Stimulated activated naive B cell treated with anti-CD40 and anti-IgM and Interleukin-4, amounts not matched to agents 10 μg/mL and 1 μg/mL and 100 μg/mL, for 72 hours (primary cell): ENCODE results near the gene KRTAP5-10.
"Not testable (repeated sequence)": the region's sequence is repeated elsewhere in the genome, so short reads cannot be mapped to it uniquely, and the experiment has no call there.

Experiments used
- ATAC-seq, 2 donors: fragments of 150-1000 bp; cut with Tn5 transposase; replicated peaks; 2 replicates each; pipeline ENCODE4 v1.10.0; 2021; ENCODE audit warnings: moderate library complexity in 1 of 2
- DNase-seq: peaks from one replicate; pipeline ENCODE4 v3.0.0; 2021
- H3K27ac Mint-ChIP-seq: one replicate; pipeline ENCODE4 v1.8.0; 2022; ENCODE audit warnings: mild to moderate bottlenecking, mixed read lengths
- H3K27me3 Mint-ChIP-seq, 2 donors: one replicate each; pipeline ENCODE4 v1.8.0; 2022; ENCODE audit warnings: mixed read lengths in 2 of 2
- H3K36me3 Mint-ChIP-seq, 2 donors: one replicate each; pipeline ENCODE4 v1.8.0; 2022; ENCODE audit warnings: mixed read lengths in 2 of 2, mild to moderate bottlenecking in 1 of 2
- H3K4me1 Mint-ChIP-seq, 2 donors: one replicate each; pipeline ENCODE4 v1.8.0; 2022; ENCODE audit warnings: mixed read lengths in 2 of 2, mild to moderate bottlenecking in 1 of 2
- H3K4me3 Mint-ChIP-seq, 2 donors: one replicate each; pipeline ENCODE4 v1.8.0; 2022; ENCODE audit warnings: mild to moderate bottlenecking in 2 of 2, mixed read lengths in 2 of 2, moderate library complexity in 1 of 2
- H3K9me3 Mint-ChIP-seq, 2 donors: one replicate each; pipeline ENCODE4 v1.8.0; 2022; ENCODE audit warnings: mixed read lengths in 2 of 2, mild to moderate bottlenecking in 1 of 2

The KRTAP5-10 gene

GRCh38 chr11:71551711-71552110, 13.7 kb upstream of the KRTAP5-10 start:
- H3K4me3 Mint-ChIP-seq, result no peak overlapping the region
- H3K27ac Mint-ChIP-seq, result no peak overlapping the region
- H3K27me3 Mint-ChIP-seq, result peaks cover 19 to 26% of the 10 kb centered on the region in 2 donors
- ATAC-seq (peak; percentile 82 to 90), DNase-seq (no peak)
- H3K36me3 Mint-ChIP-seq, result peaks cover 0 to 4% of the 10 kb centered on the region in 2 donors
- peaks cover 21 to 30% of the 10 kb centered on the region in 2 donors for H3K4me1 Mint-ChIP-seq
- peaks cover 0 to 2% of the 10 kb centered on the region in 2 donors for H3K9me3 Mint-ChIP-seq

GRCh38 chr11:71554996-71555395, 10.4 kb upstream of the KRTAP5-10 start:
- Mint-ChIP-seq H3K9me3 (no peaks in the 10 kb centered on the region), H3K4me3 (no peak overlapping the region), H3K27me3 (peaks cover 0 to 6% of the 10 kb centered on the region in 2 donors), H3K4me1 (peaks cover 14 to 24% of the 10 kb centered on the region in 2 donors), H3K27ac (no peak overlapping the region), H3K36me3 (no peaks in the 10 kb centered on the region)
- ATAC-seq (no peak), DNase-seq (no peak)

GRCh38 chr11:71555508-71555907, 9.9 kb upstream of the KRTAP5-10 start:
- peaks cover 9 to 18% of the 10 kb centered on the region in 2 donors for H3K4me1 Mint-ChIP-seq
- no peaks in the 10 kb centered on the region for H3K9me3 Mint-ChIP-seq
- peaks cover 0 to 9% of the 10 kb centered on the region in 2 donors for H3K27me3 Mint-ChIP-seq
- no peak overlapping the region for H3K27ac Mint-ChIP-seq
- no peak for DNase-seq
- no peaks in the 10 kb centered on the region for H3K36me3 Mint-ChIP-seq
- no peak overlapping the region for H3K4me3 Mint-ChIP-seq
- no peak for ATAC-seq

GRCh38 chr11:71556018-71556417, 9.3 kb upstream of the KRTAP5-10 start:
- ATAC-seq (no peak), DNase-seq (no peak)
- no peaks in the 10 kb centered on the region for H3K36me3 Mint-ChIP-seq
- H3K9me3 Mint-ChIP-seq, result peaks cover 0 to 2% of the 10 kb centered on the region in 2 donors
- H3K27me3 Mint-ChIP-seq, result peaks cover 3 to 14% of the 10 kb centered on the region in 2 donors
- no peak overlapping the region for H3K27ac Mint-ChIP-seq
- H3K4me3 Mint-ChIP-seq, result no peak overlapping the region
- H3K4me1 Mint-ChIP-seq, result peaks cover 8 to 14% of the 10 kb centered on the region in 2 donors

- peaks cover 0 to 2% of the 10 kb centered on the region in 2 donors for H3K9me3 Mint-ChIP-seq
- ATAC-seq, result no peak
- DNase-seq, result no peak
- no peak overlapping the region for H3K4me3 Mint-ChIP-seq
- H3K27me3 Mint-ChIP-seq, result peaks cover 11 to 22% of the 10 kb centered on the region in 2 donors
- H3K36me3 Mint-ChIP-seq, result no peaks in the 10 kb centered on the region
- H3K4me1 Mint-ChIP-seq, result peaks cover 0 to 2% of the 10 kb centered on the region in 2 donors
- H3K27ac Mint-ChIP-seq, result no peak overlapping the region
Measured at GRCh38 chr11:71557257-71557656, 8.1 kb upstream of the KRTAP5-10 start.

- Mint-ChIP-seq H3K36me3 (no peaks in the 10 kb centered on the region), H3K4me1 (peaks cover 7% of the 10 kb centered on the region in 2 donors), H3K4me3 (no peak overlapping the region), H3K27ac (no peak overlapping the region), H3K9me3 (peaks cover 0 to 2% of the 10 kb centered on the region in 2 donors), H3K27me3 (peaks cover 22 to 31% of the 10 kb centered on the region in 2 donors)
- DNase-seq (no peak), ATAC-seq (no peak)
Measured at GRCh38 chr11:71558996-71559395, 6.4 kb upstream of the KRTAP5-10 start.

- no peak overlapping the region for H3K27ac Mint-ChIP-seq
- no peak for ATAC-seq
- H3K9me3 Mint-ChIP-seq, result peaks cover 0 to 2% of the 10 kb centered on the region in 2 donors
- H3K27me3 Mint-ChIP-seq, result peaks cover 39 to 50% of the 10 kb centered on the region in 2 donors
- no peak overlapping the region for H3K4me3 Mint-ChIP-seq
- peaks cover 7% of the 10 kb centered on the region in 2 donors for H3K4me1 Mint-ChIP-seq
- no peaks in the 10 kb centered on the region for H3K36me3 Mint-ChIP-seq
- no peak for DNase-seq
Measured at GRCh38 chr11:71562120-71562519, 3.2 kb upstream of the KRTAP5-10 start.

GRCh38 chr11:71563406-71563805, 2.0 kb upstream of the KRTAP5-10 start:
- peaks cover 7% of the 10 kb centered on the region in 2 donors for H3K4me1 Mint-ChIP-seq
- no peak overlapping the region for H3K27ac Mint-ChIP-seq
- H3K27me3 Mint-ChIP-seq, result peaks cover 39 to 54% of the 10 kb centered on the region in 2 donors
- no peak overlapping the region for H3K4me3 Mint-ChIP-seq
- DNase-seq, result peak; percentile 13
- peaks cover 0 to 2% of the 10 kb centered on the region in 2 donors for H3K9me3 Mint-ChIP-seq
- peak; percentile 66 to 74 for ATAC-seq
- no peaks in the 10 kb centered on the region for H3K36me3 Mint-ChIP-seq

- Mint-ChIP-seq H3K27me3 (peaks cover 39 to 54% of the 10 kb centered on the region in 2 donors), H3K9me3 (peaks cover 0 to 2% of the 10 kb centered on the region in 2 donors), H3K36me3 (no peaks in the 10 kb centered on the region), H3K4me3 (no peak overlapping the region), H3K4me1 (peaks cover 7% of the 10 kb centered on the region in 2 donors), H3K27ac (no peak overlapping the region)
- ATAC-seq, result no peak
- no peak for DNase-seq
Measured at GRCh38 chr11:71564430-71564829, 933 bp upstream of the KRTAP5-10 start.

GRCh38 chr11:71566081-71566620, 788 bp downstream of the KRTAP5-10 start:
- no peak overlapping the region for H3K4me3 Mint-ChIP-seq
- ATAC-seq (no peak), DNase-seq (no peak)
- no peak overlapping the region for H3K27ac Mint-ChIP-seq
- H3K4me1 Mint-ChIP-seq, result peaks cover 7% of the 10 kb centered on the region in 2 donors
- H3K36me3 Mint-ChIP-seq, result no peaks in the 10 kb centered on the region
- peaks cover 41 to 53% of the 10 kb centered on the region in 2 donors for H3K27me3 Mint-ChIP-seq
- no peaks in the 10 kb centered on the region for H3K9me3 Mint-ChIP-seq

GRCh38 chr11:71566626-71567599, 1.6 kb downstream of the KRTAP5-10 start:
- H3K9me3 Mint-ChIP-seq, DNase-seq, H3K27ac Mint-ChIP-seq, H3K4me3 Mint-ChIP-seq, H3K36me3 Mint-ChIP-seq, H3K4me1 Mint-ChIP-seq, ATAC-seq: not testable (repeated sequence)
- peaks cover 34 to 46% of the 10 kb centered on the region in 2 donors for H3K27me3 Mint-ChIP-seq

- not testable (repeated sequence) for H3K9me3 Mint-ChIP-seq, H3K4me1 Mint-ChIP-seq, DNase-seq, H3K4me3 Mint-ChIP-seq, H3K36me3 Mint-ChIP-seq, H3K27ac Mint-ChIP-seq, ATAC-seq
- peaks cover 37 to 50% of the 10 kb centered on the region in 2 donors for H3K27me3 Mint-ChIP-seq
Measured at GRCh38 chr11:71567633-71568032, 2.3 kb downstream of the KRTAP5-10 start.

- H3K36me3 Mint-ChIP-seq, result no peaks in the 10 kb centered on the region
- H3K27me3 Mint-ChIP-seq, result peaks cover 28 to 43% of the 10 kb centered on the region in 2 donors
- H3K4me3 Mint-ChIP-seq, result no peak overlapping the region
- H3K9me3 Mint-ChIP-seq, result no peaks in the 10 kb centered on the region
- H3K4me1 Mint-ChIP-seq, result peaks cover under 1% of the 10 kb centered on the region in 2 donors
- ATAC-seq (no peak), DNase-seq (no peak)
- no peak overlapping the region for H3K27ac Mint-ChIP-seq
Measured at GRCh38 chr11:71568704-71569349, 3.5 kb downstream of the KRTAP5-10 start.

GRCh38 chr11:71571101-71571850, 5.9 kb downstream of the KRTAP5-10 start:
- not testable (repeated sequence) for DNase-seq, H3K36me3 Mint-ChIP-seq, H3K4me3 Mint-ChIP-seq, ATAC-seq, H3K9me3 Mint-ChIP-seq, H3K27ac Mint-ChIP-seq, H3K4me1 Mint-ChIP-seq
- peaks cover 14 to 23% of the 10 kb centered on the region in 2 donors for H3K27me3 Mint-ChIP-seq
